ENCODE data around the gene CNPY3. TPM values are rescaled to one million over a fixed set of nuclear protein-coding genes. Genes with fewer than 3 reads are reported as not detected.

The CNPY3 gene
- total RNA-seq, 4 donors from 2014 or later = 27.8 to 101 (median 47.9) TPM

- peaks cover 3 to 16% (median 9%) of the 10 kb centered on the region in 4 donors for H3K4me1 ChIP-seq
- peaks cover 0 to 51% (median 0%) of the 10 kb centered on the region in 3 donors for H3K36me3 ChIP-seq
- H3K4me3 ChIP-seq = no peak overlapping the region
Observed at GRCh38 chr6:42962502-42963178, 33.4 kb downstream of the CNPY3 start.

GRCh38 chr6:42963179-42963854, 34.0 kb downstream of the CNPY3 start:
- Histone ChIP-seq H3K9me3 (no peaks in the 10 kb centered on the region), H3K4me1 (peaks cover 3 to 16% (median 9%) of the 10 kb centered on the region in 4 donors), H3K36me3 (peaks cover 0 to 57% (median 0%) of the 10 kb centered on the region in 3 donors), H3K27ac (no peak overlapping the region), H3K4me3 (no peak overlapping the region), H3K27me3 (no peaks in the 10 kb centered on the region)
- TF ChIP-seq POLR2A (IDR thresholded peaks at IDR 0.05) (no peak), CTCF (IDR thresholded peaks at IDR 0.05) (no peak)
- no peak for DNase-seq

More at GRCh38 chr6:42962502-42963178, 33.4 kb downstream of the CNPY3 start:
- no peaks in the 10 kb centered on the region for H3K9me3 ChIP-seq
- DNase-seq = no peak
- TF ChIP-seq CTCF (IDR thresholded peaks at IDR 0.05) (no peak), POLR2A (IDR thresholded peaks at IDR 0.05) (no peak)
- no peak overlapping the region for H3K27ac ChIP-seq
- H3K27me3 ChIP-seq = no peaks in the 10 kb centered on the region

GRCh38 chr6:42963855-42964605, 34.8 kb downstream of the CNPY3 start:
- TF ChIP-seq CTCF (IDR thresholded peaks at IDR 0.05) (peak in 3 of 6 experiments; percentile 11 to 41 (median 22)), POLR2A (IDR thresholded peaks at IDR 0.05) (no peak)
- Histone ChIP-seq H3K27ac (no peak overlapping the region), H3K9me3 (no peaks in the 10 kb centered on the region), H3K27me3 (no peaks in the 10 kb centered on the region), H3K4me1 (peaks cover 3 to 16% (median 9%) of the 10 kb centered on the region in 4 donors), H3K4me3 (no peak overlapping the region), H3K36me3 (peaks cover 0 to 64% (median 0%) of the 10 kb centered on the region in 3 donors)
- DNase-seq = peak in 1 of 3 donors; percentile 60

- DNase-seq = no peak
- H3K27me3 ChIP-seq = no peaks in the 10 kb centered on the region
- H3K36me3 ChIP-seq = peaks cover 0 to 67% (median 0%) of the 10 kb centered on the region in 3 donors
- no peak for TF ChIP-seq POLR2A (IDR thresholded peaks at IDR 0.05)
- TF ChIP-seq CTCF (IDR thresholded peaks at IDR 0.05) = no peak
- H3K9me3 ChIP-seq = no peaks in the 10 kb centered on the region
- no peaks in the 10 kb centered on the region for H3K4me1 ChIP-seq
- H3K27ac ChIP-seq = no peak overlapping the region
- no peak overlapping the region for H3K4me3 ChIP-seq
Observed at GRCh38 chr6:42966571-42966970, 37.3 kb downstream of the CNPY3 start.

GRCh38 chr6:42967228-42967627, 37.9 kb downstream of the CNPY3 start:
- Histone ChIP-seq H3K9me3 (no peaks in the 10 kb centered on the region), H3K27ac (no peak overlapping the region), H3K4me1 (no peaks in the 10 kb centered on the region), H3K27me3 (no peaks in the 10 kb centered on the region), H3K36me3 (peaks cover 0 to 61% (median 0%) of the 10 kb centered on the region in 3 donors), H3K4me3 (no peak overlapping the region)
- TF ChIP-seq CTCF (IDR thresholded peaks at IDR 0.05) (no peak), POLR2A (IDR thresholded peaks at IDR 0.05) (no peak)
- DNase-seq = no peak

Data from Peyer's patch (tissue), 4 donors.